AG09319 (cell line): Measurements from ENCODE around the gene PRRG1.
A peak's percentile ranks its signal among the peaks of the same experiment; 100 is the strongest.

Source experiments
- DNase-seq: peaks from one replicate; pipeline ENCODE4 v3.0.0-alpha.2; 2010; ENCODE audit warnings: low read depth; ENCODE audit errors: extremely low read depth
- CTCF ChIP-seq: IDR thresholded peaks from 2 replicates; pipeline ENCODE4 v1.5.1; 2011; ENCODE audit warnings: low read depth, mild to moderate bottlenecking, inconsistent platforms, low read length, moderate library complexity

Gene PRRG1

GRCh38 chrX:37331546-37331945 lies 17.6 kb upstream of the PRRG1 start:
- no peak for TF ChIP-seq CTCF
- DNase-seq: no peak

GRCh38 chrX:37332055-37332454 lies 17.1 kb upstream of the PRRG1 start:
- no peak for DNase-seq
- TF ChIP-seq CTCF: no peak

GRCh38 chrX:37332987-37333658 lies 16.0 kb upstream of the PRRG1 start:
- no peak for TF ChIP-seq CTCF

GRCh38 chrX:37347420-37347819 lies 1.7 kb upstream of the PRRG1 start:
- TF ChIP-seq CTCF: no peak
- peak; percentile 25 for DNase-seq

More at GRCh38 chrX:37332987-37333658, 16.0 kb upstream of the PRRG1 start:
- no peak for DNase-seq

- TF ChIP-seq CTCF: no peak
- peak; percentile 59 for DNase-seq
These were observed 763 bp upstream of the PRRG1 start for GRCh38 chrX:37348231-37348970.

GRCh38 chrX:37348971-37349220 lies 268 bp upstream of the PRRG1 start:
- DNase-seq: no peak
- TF ChIP-seq CTCF: no peak

GRCh38 chrX:37350034-37350365 lies 836 bp downstream of the PRRG1 start:
- TF ChIP-seq CTCF: no peak
- DNase-seq: no peak
